GM18867 (cell line): Measurements from ENCODE around the gene HSD17B8.

Source experiments
- ATAC-seq: cut with Tn5 transposase; IDR thresholded peaks from one replicate; pipeline ENCODE4 v1.9.1; 2021; ENCODE audit warnings: mild to moderate bottlenecking, moderate library complexity; ENCODE audit not compliant: unreplicated experiment

The HSD17B8 gene

DNA sequence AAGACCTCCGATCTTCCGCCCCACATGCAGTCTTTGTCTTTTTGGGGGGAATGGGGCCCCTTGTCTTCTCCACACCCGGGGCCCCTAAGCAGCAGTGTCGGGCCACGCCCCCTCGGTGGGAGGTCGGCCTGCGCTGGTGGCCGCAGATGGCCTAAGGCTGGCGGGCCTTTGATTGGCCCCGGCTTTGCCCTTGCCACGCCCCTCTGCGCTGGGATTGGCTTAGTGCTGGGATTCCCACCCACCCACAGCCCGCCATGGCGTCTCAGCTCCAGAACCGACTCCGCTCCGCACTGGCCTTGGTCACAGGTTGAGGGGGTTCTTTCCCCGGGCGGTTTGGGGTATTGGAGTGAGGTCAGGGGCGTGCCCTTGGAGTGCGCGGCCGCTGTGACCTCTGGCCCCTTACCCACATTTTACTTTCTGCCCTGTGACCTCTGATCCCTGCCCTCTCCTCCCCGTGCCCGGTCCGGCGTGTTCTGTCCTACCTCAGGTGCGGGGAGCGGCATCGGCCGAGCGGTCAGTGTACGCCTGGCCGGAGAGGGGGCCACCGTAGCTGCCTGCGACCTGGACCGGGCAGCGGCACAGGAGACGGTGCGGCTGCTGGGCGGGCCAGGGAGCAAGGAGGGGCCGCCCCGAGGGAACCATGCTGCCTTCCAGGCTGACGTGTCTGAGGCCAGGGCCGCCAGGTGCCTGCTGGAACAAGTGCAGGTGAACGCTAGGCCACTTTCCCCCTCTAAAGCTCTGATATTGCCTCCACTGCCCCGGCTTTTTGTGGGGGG is at the start of gene HSD17B8:
Gene HSD17B8 (plus strand): TSS at position 241 of the 776 bp plus-strand sequence. CDS start 14 bp downstream, at position 255.
- ATAC-seq: peak; percentile 44

DNA sequence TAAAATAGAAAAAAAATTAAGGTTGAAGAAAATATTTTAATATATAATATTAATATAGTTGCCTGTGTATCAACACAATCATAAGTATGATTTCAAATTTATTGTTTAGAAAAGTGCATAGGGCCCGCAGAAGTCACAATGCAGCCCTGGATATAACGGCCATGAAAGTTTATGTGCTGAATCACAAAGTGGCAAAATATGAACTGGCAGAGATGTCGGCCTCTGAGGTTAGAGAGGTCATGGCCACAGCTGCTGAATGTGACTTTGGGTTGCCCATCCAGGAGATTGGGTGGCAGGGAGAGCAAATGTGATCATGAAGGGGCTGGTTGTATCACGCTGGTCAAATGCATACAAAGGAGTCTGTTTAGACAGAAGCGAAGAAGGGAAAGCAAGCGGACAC is 47.9 kb upstream of the HSD17B8 start:
- ATAC-seq: no peak

DNA sequence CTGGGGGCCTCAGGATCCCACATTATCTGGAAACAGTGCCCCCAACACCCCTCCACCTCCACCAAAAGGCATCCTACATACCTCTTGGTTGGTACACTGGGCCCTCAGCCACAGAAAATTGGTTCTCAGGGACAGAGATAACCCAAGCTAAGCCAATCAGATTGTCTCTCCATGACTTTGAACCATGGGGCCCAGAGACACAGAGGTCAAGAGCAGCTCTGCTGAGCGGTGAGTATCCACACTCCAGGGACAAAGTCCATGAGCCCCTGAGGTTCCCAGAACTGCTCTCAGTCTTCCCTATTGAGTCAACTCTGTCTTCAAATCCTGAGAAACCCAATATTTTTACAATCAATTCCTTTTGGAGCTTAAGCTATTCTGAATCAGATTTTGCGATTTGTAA is 47.5 kb upstream of the HSD17B8 start:
- ATAC-seq: no peak

DNA sequence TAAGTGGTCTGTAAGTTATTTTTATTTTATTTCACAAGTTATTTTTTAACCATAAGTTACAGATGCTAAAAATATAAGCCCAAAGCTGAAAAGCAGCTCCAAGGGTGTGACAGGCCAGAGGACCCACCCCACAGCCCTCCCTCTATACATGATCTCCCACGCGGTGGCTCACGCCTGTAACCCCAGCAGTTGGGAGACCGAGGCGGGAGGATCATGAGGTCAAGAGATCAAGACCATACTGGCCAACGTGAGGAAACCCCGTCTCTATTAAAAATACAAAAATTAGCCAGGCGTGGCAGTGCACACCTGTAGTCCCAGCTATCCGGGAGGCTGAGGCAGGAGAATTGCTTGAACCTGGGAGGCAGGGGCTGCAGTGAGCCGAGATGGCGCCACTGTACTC is 44.4 kb upstream of the HSD17B8 start:
- ATAC-seq: no peak

DNA sequence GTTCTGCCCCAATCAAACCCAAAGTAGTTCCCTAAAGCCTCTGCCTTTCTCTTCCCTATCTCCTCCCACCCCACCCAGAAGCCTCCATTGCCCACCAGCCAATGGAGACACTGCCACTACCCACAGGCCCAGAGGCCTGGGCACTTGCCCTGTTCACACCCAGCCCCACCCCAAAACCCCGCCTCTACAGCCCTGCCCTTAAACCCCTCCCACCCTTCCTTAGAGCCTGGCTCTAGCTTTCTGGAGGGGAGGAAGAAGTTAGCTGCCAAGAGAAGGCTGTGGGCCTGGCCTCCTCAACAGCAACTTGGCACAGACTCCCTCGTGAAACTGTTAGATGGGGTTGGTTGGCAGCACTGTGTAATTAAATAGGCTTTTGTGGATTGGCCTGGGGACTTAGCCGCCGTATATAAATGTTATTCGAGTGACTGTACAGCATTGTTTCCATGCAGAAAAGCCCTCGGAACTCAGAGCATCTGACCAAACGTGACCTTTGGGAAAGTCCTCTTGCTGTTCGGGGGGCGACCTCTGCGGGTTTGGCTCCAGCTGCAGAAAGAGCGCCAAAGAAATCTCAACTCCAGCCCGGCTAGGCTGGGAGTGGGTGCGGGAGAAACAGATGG is 43.6 kb upstream of the HSD17B8 start:
- no peak for ATAC-seq

DNA sequence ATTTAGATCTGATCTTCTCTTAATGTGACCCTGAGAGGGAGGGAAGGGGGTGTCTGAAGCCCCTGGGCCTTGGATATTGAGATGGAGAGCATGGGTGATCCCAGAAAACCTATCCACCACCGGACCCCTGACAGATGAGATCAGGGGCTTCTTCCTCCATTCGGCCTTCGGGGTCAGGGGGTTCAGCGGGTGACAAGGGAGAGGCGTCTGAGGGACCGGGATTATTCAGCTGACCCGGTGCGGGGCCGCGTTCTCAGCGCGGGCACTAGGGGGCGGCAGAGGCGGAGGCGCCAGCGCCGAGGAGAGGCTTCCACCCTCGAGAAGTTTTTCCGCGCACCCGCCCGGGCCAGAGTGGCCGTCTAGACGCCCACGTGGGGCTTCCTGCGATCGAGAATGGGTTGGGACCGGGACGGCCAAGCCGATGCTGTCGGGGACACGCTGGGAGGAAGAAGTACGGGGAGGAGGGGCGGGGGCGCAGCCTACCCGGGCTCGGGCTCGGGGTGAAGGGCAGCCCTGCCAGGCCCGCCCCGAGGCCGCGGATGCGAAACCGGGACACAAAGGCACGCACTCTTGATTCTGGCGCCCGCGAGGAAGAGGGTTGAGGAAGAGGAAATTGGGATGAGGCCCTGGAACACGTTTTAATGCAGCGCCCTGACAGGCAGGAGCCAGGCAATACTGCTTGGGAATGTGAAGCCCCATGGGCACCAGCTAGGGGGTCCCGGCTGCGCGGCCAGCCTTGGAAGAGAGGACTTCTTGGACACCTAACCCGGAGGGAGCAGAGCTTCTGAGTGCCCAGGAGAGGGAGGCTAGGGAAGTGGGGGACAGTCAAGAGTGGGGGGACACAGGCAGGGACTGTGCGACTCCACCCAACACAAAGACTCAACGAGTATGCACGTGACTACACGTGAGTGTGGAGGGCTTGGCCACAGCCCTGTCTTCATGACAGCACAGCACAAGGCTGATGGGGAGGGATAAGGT is 42.8 kb upstream of the HSD17B8 start:
- ATAC-seq: peak; percentile 56

GRCh38 chr6:33163540-33163939 is 40.9 kb upstream of the HSD17B8 start:
- no peak for ATAC-seq

DNA sequence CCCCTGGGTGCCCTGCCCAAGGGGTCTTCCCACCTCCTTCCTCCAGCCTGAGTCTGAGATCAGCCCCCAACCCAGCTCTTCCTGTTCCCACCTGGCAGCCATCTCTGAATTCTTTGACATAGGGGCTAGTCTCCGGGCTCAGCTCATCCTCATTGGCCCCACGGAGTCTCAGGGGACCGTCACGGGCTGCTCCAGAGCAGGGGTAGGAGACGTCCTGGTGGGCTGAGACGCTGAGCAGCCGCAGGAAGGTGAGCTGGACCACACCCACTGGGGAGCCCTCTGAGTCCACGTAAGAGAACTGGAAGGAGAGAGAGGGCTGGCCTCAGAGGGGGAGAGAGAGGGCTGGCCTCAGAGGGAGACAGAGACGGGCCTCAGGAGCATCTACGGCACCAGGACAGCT is 40.3 kb upstream of the HSD17B8 start:
- no peak for ATAC-seq

DNA sequence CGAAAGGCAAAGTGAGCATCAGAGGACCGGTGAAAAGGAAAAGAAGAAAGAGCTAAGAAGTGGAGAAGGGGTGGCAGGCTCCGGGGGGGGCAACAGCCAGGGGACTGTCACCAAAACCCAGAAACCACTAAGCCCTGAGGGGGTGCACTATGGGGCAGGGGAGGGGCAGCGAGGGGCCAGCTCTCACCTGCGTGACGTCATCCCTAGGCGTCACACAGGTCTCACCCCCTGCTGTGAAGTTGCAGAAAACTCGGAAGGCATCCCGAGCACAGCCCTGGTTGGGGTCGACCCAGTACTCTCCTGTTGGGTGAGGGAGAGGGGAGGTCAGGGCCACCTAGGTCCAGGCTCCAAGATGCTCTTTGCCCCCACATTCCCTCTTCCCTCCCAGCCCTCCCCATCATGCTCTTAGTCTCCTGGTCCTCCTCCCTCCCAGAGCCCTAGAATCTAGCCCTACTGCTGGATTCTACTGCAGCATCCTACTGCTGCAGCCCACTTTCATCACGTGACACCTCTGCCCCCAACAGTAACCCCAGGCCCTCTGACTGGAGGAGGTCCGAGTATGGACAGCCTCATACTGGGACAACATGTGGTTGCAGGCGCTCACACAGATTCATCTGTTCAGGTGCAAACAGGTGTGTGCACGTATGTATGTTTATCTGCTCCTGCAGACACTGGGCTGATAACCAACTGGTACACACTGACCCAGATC is 39.6 kb upstream of the HSD17B8 start:
- no peak for ATAC-seq

- ATAC-seq: no peak
Measured at GRCh38 chr6:33165581-33166258, 38.7 kb upstream of the HSD17B8 start.

- no peak for ATAC-seq
Measured at GRCh38 chr6:33166363-33166762, 38.1 kb upstream of the HSD17B8 start.

DNA sequence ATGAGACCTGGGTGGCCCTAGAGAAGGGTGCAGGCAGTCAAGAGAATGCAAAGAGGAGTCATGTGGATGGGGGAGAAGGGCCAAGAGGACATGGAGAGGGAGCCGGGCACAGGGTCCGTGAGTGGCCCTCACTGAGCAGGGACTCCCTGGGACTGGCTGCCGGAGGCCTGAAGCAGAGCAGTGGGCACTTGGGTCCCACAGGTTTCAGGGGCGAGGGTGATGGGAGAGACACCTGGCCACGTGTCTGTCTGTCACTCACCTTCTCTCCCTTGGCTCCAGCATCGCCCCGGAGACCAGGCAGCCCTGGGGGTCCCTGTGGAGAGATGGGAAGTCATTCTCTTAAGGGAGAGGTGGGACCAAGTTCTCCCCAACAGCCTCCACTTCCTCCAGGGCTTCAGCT is 37.6 kb upstream of the HSD17B8 start:
- ATAC-seq: no peak

GRCh38 chr6:33167374-33168283 is 36.8 kb upstream of the HSD17B8 start:
- no peak for ATAC-seq

GRCh38 chr6:33168284-33168601 is 36.2 kb upstream of the HSD17B8 start:
- no peak for ATAC-seq

DNA sequence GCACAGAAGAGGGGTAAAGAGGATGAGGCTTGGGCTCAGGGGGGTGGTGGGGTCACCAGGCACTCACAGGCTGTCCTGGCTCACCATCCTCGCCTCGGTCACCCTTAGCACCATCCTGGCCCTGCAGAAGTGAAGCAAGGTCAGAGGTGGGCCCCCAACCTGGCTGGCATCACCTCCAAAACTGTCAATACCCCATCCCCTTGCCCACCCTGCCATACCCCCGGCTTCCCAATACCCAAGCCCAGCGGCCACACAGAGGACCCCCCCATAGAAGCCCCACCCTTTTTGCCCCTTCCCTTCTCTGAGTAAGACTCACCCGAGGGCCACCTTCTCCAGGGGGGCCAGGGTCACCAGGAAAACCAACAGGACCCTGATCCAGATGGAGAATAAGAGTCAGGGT is 35.8 kb upstream of the HSD17B8 start:
- no peak for ATAC-seq

GRCh38 chr6:33169291-33170175 is 34.9 kb upstream of the HSD17B8 start:
- ATAC-seq: no peak

DNA sequence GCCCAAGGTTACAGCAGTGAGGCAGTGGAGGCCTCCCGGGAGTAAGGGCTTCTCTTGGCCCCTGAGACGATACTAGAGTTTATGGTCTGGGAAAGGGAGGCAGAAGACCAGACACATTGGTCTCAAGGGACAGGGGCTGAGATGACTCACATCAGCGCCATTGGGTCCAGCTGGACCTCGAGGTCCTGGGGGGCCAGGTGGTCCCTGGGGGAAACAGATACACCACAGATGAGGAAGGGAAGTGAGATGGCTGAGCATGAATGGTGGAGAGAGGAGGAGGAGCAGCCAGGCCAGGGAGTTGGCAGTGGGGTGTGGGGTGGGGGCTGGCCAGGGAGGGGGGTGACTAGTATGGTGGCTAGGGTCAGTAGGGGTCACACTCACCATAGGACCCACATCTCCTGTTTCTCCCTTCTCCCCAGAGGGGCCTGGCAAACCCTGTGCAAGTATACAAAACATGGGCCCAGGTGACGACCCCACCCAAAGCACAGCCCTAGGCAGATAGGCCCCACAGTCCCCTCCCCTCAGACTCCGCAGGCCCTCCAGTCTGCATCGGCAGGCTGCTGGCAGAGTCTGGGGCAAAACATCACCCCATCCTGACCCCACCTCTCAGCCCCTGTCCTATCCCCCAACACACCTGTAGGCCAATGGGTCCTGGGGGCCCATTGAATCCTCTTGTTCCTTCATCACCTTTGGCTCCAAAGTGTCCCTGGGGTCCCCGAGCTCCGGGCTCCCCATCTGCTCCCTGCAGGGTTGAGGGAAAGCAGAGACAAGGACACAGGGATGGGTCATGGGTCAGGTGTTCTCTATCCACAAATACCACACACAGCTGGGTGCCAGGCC is 34.1 kb upstream of the HSD17B8 start:
- no peak for ATAC-seq
